K562 treated with DMSO at 1 percent for 4 hours (cell line): Measurements from ENCODE around the gene PRMT9. TPM values are rescaled to one million over a fixed set of nuclear protein-coding genes. Genes with fewer than 3 reads are reported as not detected.

Experiments
- total RNA-seq: library from RNA; unstranded; fragments of 300-600 nt; gene quantifications from 2 replicates; pipeline ENCODE4 v1.2.3, GENCODE V29; 2022; ENCODE audit not compliant: insufficient read depth

The PRMT9 gene
- total RNA-seq = 4.2 TPM in 2 replicates

GRCh38 chr4:147683717-147684700, at the start of gene PRMT9:
Gene PRMT9, minus strand, starts transcription at chr4:147684163. Its CDS starts 176 bp downstream, at chr4:147683987.

DNA sequence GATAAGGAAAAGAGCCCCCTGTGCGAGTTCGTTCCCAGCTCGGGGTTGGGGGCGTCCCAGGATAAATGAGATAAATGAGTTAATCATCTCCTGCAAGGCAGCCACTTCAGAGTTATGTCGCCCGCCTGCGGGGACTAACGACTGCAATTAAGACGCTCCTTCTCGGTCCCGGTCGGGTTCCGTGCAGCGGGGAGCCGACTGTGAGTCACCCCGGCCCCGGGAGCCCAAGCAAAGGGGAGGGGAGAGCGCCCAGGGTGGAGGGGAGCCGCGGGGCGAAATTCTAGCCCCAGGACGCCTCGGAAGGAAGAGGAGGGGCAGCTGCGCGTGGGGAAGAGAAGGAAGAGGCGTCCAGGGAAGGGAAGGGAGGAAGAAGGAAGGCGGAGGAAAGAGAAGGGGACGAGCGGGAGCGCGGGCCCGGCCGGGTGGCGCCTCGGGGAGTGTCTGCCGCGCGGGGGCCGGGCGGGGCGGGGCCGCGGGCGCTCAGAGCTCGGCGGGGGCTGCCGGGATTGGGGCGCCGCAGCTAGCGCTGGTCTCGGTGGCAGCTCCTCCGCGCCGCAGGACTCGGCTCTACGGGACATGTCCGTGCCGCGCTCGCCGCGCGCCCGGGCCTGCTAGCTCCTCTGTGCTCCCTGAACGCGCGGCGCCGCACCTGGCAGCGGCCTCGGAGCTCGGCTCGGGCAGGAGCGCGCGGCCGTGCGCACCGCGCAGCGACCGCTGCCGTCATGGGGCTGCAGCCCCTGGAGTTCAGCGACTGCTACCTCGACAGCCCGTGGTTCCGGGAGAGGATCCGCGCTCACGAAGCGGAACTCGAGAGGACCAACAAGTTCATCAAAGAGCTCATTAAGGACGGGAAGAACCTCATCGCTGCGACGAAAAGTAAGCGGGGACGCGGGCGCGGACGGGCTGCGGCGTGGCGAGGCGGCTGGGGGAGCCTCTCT, 47.9 kb upstream of the PRMT9 start, which contains the start of gene ARHGAP10:
Gene ARHGAP10 (plus strand): TSS at position 509 of the 938 bp plus-strand sequence. CDS start 214 bp downstream, at position 723.

DNA sequence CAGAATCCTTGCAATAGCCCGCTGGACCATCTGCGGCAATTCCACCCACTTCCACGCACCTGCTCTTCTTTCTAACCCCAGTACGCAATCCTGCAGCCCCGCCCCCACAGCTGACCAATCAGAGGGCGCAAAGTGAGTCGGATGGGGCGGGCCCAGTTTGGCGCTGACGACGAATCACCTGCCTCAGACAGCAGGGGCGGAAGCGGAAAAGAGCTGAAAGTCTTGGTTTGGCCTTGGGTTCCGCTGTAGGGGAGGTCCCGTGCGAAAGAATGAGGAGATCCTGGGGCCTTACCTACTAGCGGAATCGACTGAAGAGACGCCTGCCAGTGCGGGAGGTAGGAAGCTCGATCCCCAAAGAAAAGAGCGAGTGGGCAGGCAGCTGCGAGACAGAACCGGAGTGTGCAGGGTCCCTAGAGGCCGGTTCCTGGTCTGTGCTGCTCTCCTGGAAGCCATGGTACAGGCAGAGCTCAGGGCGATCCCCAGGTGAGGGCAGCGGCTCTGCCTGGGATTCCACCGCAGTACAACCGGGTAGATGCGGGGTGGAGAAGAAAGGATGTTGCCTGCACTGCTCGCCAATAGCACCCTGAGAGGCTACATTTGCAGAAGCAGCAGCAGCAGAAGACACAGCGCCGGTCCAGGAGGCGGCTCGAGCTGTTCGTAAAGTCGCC, 66.7 kb downstream of the PRMT9 start, which contains the start of gene TMEM184C:
Gene TMEM184C (plus strand): TSS at position 225 of the 668 bp plus-strand sequence. CDS start 560 bp downstream, outside the sequence.

Other genes with a start within 250 kb of the PRMT9 start
- not detected in 2 replicates for gene EDNRA, start 203.1 kb downstream of the PRMT9 start, total RNA-seq
- gene TMEM184C, start 66.8 kb downstream of the PRMT9 start, total RNA-seq = 12.0 and 15.6 TPM in 2 replicates
- not detected in 2 replicates for gene ARHGAP10, start 47.9 kb upstream of the PRMT9 start, total RNA-seq